Left kidney (tissue), 2 donors: Measurements from ENCODE around the gene FTSJ1. TPM values are rescaled to one million over a fixed set of nuclear protein-coding genes. Genes with fewer than 3 reads are reported as not detected.
"Not testable (repeated sequence)": the region's sequence is repeated elsewhere in the genome, so short reads cannot be mapped to it uniquely, and the experiment has no call there.

ENCODE experiments used
- DNase-seq: peaks from one replicate; pipeline ENCODE4 v3.0.0-alpha.2; 2013
- polyA plus RNA-seq: library from polyadenylated mRNA; unstranded; fragments of 120-200 nt; gene quantifications from one replicate; pipeline ENCODE4 v1.2.1, GENCODE V29; 2013; ENCODE audit not compliant: insufficient read length

The FTSJ1 gene
- polyA plus RNA-seq, 1 donor = 40.4 TPM

- DNase-seq = no peak
These were observed 17.9 kb downstream of the FTSJ1 start for GRCh38 chrX:48493890-48494364.

DNA sequence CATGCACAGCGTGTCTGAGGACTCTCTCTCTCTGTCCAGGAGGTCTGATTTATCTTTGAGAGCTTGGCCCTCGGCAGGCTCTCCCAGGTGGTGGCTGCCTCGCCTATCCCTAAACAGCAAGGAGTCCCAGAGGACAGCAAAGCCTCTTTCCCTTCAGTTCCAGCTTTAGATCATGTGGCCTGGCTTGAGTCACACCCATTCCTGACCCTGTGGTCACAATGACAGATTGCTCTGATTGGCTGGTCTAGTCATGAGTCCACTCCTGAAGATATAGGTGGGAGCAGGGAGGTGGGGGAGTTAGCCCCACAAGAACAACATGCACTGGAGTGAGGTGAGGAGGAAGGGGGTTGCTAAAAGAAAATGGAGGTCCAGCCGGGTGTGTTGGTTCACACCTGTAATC is 20.7 kb downstream of the FTSJ1 start:
- no peak for DNase-seq

DNA sequence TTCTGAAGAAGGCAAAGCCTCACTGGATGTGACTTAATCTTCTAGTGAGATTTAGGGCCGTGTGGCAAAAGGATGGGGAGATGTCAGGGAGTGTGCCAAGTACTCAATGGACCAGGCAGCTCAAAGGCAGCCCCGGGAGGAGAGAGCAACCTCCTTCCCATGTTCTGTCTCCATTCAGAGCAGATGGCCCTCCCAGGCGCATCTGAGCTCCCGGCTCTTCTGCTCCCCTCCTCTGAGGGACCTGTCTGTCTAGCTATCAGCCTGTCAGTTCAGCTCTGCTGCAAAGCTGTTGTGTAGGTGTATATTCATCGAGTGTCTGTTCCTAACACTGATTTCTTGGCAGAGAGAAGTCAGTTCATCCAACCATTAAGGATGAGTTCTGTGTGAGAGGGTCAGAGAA is 21.9 kb downstream of the FTSJ1 start:
- no peak for DNase-seq

- DNase-seq = no peak
These were observed 22.4 kb downstream of the FTSJ1 start for GRCh38 chrX:48498374-48498809.

DNA sequence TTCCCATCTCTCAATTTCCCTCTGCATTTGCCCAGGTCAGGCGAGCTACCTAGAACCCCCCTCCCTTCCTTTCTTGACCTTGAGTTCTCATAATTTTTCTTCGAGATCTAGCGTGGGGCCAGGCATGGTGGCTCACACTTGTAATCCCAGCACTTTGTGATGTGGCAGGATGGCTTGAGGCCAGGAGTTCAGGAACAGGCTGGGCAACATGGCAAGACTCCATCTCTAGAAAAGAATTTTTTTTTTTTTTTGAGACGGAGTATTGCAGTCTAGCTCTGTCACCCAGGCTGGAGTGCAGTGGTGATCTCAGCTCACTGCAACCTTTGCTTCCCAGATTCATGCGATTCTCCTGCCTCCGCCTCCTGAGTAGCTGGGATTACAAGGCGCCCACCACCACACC is 28.3 kb downstream of the FTSJ1 start:
- DNase-seq = no peak

GRCh38 chrX:48505481-48505880 is 29.5 kb downstream of the FTSJ1 start:
- DNase-seq = no peak

DNA sequence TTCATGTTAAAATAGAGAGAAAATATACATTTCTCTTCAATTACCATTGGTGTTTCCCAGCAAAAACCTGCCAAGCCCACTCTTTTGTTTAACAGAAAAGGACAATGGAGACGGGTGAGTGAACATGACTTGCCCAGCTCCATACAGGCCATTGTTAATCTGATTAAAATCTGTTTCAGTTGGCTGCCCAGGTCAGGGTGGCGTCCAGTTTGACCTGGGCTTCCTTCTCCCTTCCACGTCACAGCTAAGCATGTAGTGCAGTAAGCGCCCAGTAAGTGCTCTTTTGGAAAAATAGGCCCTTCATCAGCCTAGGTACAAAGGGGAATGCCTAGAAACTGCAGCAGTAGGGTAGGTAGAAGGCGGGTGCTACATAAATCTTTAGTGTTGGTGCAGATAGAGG is 31.2 kb downstream of the FTSJ1 start:
- no peak for DNase-seq

DNA sequence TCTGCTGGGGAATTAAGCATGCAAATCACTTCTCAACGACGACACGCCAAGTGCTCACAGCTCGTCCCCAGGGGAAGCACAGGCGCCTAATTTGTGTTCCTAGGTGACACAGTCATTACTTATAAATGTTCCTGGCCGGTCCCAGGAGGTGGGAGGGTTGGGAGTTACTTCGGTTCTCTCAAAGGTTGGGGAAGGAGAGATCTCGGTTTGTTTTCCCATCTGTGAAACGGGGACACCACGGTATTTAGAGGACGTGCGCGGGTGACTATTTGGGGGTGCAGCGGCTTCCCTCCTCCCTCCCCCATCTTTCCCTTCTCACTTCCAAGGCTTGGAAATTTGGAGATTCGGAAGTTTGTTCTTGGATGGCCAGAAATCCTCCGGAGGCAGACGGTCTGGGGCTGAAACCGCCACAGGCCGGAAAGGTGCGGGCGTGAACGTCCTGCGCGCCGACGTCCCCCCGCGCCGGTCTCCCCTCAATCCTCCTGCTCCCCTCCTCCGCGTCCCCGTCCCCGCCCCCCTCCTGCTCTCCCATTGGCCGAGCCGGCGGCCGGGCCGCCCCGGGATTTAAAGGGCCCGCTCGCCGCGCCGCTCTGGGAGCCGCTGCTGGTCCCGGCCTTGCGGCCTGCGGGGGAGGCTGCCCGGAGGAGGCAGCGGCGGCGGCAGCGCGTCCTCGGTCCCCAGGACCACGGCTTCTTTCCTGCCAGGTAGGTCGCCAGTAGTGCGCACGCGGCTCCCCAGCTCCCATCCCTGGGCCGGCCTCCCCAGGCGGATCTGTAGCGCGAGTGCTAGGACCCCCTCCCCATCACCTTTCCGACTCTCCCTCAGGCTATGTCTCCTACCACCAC is 32.6 kb downstream of the FTSJ1 start, which contains the start of gene PORCN:
Gene PORCN (plus strand): TSS at position 593 of the 845 bp plus-strand sequence. CDS start 829 bp downstream, outside the sequence.
- DNase-seq = peak; percentile 57

DNA sequence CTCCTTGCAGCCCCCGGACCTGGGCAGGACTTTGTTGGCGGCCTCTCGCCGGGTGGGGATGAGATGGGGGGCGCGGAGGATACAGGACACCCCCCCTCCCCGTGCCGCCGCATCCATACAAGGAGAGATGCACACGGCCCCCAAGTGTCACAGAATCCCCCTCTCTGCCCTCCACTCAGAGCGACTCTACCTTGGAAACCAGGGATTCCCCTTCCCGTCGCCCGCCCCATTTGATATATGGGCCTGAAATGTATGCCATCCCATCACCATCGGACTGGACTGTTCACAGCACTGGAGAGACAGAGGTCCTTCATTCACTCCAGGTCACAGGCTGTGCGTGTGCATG is 33.2 kb downstream of the FTSJ1 start:
- no peak for DNase-seq

DNA sequence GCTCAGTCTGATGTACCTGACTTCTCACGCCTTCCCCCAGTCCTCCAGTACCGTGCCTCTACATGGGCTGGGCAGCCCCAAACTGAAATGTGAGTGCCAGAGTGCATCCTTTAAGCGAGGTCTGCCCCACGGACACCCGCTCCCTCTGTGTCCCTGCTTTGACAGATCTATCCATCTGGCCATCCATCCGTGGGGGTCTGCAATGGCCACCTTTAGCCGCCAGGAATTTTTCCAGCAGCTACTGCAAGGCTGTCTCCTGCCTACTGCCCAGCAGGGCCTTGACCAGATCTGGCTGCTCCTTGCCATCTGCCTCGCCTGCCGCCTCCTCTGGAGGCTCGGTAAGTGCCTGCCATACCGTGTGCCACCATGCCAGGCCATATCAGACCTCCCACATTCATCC is 33.6 kb downstream of the FTSJ1 start:
- no peak for DNase-seq

DNA sequence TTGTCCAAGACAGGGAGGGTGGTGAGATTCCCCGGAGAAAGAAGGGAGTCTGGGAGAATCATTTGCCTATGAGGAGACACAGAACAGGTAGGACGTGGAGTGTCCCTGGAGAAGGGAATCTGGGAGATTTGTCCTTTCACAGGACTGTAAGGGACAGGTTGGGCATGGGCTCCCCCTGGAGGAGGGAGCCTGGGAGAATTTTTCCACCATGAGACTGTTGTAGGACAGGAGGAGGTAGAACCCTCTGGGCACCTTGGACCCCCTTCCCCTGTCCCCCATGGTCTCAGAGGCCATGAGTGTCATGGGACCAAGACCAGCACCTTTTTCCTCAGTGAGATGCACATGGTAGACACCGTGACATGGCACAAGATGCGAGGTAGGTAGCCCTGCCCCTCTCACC is 35.6 kb downstream of the FTSJ1 start:
- no peak for DNase-seq

DNA sequence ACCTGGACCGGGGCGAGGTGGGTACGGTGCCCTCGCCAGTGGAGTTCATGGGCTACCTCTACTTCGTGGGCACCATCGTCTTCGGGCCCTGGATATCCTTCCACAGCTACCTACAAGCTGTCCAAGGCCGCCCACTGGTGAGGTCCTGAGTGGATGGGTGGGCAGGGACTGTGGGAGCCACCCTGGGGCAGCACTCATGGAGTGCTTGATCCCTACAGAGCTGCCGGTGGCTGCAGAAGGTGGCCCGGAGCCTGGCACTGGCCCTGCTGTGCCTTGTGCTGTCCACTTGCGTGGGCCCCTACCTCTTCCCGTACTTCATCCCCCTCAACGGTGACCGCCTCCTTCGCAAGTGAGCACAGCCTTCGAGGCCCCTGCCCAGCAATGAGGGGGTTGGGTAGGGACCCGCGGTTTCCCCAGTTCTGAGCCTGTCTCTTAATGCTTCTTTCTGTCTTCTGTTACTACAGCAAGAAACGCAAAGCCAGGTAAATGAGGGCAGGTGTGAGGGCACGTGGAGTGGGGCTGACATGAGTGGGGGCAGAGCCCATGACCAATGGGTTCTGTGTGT is 36.5 kb downstream of the FTSJ1 start:
- DNase-seq = no peak

- no peak for DNase-seq
These were observed 37.7 kb downstream of the FTSJ1 start for GRCh38 chrX:48513670-48514069.

- DNase-seq = no peak
These were observed 38.3 kb downstream of the FTSJ1 start for GRCh38 chrX:48514126-48514806.

GRCh38 chrX:48514868-48515460 is 39.0 kb downstream of the FTSJ1 start:
- no peak for DNase-seq

DNA sequence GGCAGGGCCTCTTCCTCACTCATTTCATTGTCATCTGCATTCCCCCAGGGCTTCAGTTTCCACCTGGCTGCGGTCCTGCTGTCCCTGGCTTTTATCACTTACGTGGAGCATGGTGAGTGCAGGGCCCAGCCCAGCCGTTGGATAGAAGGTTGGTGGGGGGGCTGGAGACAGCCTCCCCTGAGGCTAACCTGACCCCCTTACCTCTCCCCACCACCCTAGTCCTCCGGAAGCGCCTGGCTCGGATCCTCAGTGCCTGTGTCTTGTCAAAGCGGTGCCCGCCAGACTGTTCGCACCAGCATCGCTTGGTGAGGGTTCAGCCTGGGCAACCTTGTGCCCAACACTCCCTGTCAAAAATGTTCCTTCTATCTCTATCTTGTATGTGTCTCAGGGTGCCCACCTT is 39.8 kb downstream of the FTSJ1 start:
- DNase-seq = no peak

DNA sequence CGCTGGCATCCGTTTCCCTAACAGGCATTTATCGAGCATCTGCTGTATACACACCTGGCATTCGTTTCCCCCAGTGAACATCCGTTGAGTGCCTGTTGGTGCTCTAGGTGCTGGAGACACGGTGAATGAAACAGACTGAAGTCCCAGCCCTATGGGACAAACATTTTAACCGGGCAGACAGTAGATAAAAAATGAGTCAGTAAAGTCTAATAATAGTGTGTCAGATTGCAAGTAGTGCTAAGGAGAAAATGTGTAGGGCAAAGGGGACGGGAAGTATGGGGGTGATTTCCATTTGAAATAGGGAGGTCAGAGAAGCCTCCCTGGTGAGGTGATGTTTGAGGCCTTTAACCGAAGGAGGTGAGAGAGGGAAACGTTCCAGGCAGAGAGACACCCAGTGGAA is 40.3 kb downstream of the FTSJ1 start:
- no peak for DNase-seq

- DNase-seq = no peak
These were observed 41.0 kb downstream of the FTSJ1 start for GRCh38 chrX:48516987-48517386.

GRCh38 chrX:48519481-48519880 is 43.5 kb downstream of the FTSJ1 start:
- DNase-seq = not testable (repeated sequence)

DNA sequence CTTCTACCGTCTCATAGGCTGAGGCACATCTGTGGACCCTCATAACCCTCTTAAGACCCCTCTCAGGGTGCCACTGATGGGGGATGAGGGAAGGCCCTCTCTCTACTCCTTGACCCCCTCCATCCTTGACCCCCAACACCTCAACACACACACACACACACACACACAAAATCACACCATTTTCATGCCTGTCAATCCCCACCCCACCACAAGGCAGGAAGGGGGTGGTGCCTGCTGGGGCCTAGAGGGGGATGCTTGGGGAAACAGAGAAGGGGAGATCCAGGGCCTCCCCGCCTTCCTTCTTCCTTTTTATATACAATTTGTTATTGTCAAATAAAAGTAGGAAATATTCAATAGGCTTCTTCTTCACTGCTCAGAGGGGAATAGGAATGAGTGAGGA is 44.5 kb downstream of the FTSJ1 start:
- no peak for DNase-seq

DNA sequence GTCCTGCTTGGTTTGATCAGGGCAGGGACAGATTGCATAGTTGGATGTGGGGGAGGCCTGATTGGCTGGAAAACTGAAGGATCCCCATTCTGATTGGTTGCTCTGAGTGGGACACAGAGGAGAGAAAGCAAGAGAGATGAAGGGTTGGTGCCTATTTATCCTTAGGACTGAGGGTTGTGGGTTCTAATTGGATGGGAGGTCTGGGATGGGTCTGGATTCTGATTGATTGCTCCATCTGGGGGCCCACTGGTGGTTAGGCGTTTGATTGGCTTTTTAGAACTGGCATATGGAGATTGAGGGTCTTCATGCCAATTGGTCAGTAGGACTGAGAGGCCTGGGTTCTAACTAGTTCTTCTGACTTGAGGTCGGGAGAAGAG is 45.0 kb downstream of the FTSJ1 start:
- no peak for DNase-seq

- DNase-seq = peak; percentile 88
These were observed 45.6 kb downstream of the FTSJ1 start, which contains the start of gene EBP for GRCh38 chrX:48521353-48522243. Gene EBP (plus strand): TSS chrX:48521808. CDS start chrX:48523772, 1,964 bp downstream.
